HG03097 (cell line): ENCODE results near the gene TMEM91.
"Not testable (repeated sequence)": the region's sequence is repeated elsewhere in the genome, so short reads cannot be mapped to it uniquely, and the experiment has no call there.

Experiments used
- ATAC-seq: cut with Tn5 transposase; IDR thresholded peaks from one replicate; pipeline ENCODE4 v1.9.1; 2021; ENCODE audit not compliant: unreplicated experiment, low FRiP score

TMEM91 gene

DNA sequence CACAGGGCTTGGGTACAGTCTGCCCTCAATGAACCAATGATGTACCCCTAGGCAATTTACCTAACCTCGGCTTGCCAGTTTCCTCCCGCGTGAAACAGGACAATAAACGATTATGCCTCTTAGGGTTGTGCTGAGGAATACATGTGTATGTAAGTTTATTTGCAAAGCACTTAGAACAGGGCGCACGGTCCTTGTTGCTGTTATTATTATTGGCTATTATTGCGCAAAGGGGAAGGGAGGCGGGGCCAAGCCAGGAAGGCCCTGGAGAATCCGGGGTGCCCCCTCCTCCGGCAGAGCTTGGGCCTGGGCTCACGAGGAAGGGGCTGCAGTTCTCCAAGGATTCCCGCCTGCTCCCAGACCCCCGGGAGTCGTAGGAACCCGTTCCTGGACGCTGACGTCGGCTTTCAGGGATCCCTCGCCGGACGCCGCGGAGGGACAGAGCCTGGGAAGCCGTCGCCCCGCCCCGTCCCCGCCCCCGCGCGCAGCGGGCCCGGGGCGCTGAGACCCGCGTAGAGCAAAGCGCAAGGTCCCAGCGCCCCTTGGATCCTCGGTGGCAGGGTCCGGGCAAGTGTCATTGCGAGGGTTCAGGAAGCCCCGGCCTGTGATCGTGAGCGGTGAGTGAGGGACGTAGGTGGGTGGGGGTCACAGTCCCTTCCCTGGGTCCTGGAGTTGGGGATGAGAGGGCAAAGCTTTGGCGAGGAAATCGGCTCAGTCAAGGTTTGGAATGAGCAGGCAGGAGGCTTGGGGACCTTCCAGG is at the start of gene TMEM91:
TSS of gene TMEM91 (plus strand) at position 293 of the 757 bp plus-strand sequence. CDS start 1,777 bp downstream, outside the sequence.
- no peak for ATAC-seq

DNA sequence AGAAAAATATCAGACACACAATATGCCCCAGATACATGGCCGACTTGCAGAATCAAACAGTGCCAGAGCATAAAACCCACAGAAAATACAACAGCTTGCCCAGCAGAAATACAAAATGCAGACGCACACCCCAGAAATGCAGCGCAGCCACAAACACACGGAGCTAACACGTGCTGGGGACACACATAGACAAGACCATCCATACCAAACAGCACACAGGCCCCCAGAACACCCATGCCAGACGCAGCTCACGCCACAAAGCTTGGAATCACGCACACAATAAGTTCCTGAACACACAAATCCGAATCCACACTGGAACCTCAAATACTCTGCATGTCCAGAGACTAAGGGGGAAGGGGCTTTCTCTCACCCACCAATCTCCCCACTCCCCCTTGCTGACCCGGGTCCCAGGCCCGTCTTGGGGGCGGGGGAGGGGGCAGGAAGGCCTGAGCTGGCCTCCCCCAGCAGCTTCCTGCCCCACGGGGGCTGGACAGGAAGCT is 49.2 kb upstream of the TMEM91 start:
- ATAC-seq, result no peak

- peak; percentile 45 for ATAC-seq
Measured at GRCh38 chr19:41327576-41328156, 48.7 kb upstream of the TMEM91 start.

GRCh38 chr19:41328157-41328841 is 48.0 kb upstream of the TMEM91 start:
- no peak for ATAC-seq

DNA sequence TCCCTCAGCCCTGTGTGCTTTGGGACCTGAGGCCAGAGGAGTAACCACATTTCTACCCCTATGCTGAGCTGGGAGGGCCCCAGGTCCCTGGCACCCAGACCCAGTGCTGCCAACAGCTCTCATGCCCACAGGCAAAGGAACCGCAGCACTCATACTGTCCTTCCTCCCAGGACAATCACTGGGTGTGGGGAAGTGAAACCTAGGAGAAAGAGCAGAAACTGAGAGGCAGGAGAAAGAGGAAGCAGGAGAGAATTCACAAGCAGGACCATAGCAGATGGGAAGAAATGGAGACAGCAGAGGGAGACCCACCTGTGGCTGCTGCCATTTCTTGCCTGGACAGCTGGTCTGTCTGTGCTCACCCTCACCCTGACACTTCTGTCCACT is 47.5 kb upstream of the TMEM91 start:
- ATAC-seq, result no peak

DNA sequence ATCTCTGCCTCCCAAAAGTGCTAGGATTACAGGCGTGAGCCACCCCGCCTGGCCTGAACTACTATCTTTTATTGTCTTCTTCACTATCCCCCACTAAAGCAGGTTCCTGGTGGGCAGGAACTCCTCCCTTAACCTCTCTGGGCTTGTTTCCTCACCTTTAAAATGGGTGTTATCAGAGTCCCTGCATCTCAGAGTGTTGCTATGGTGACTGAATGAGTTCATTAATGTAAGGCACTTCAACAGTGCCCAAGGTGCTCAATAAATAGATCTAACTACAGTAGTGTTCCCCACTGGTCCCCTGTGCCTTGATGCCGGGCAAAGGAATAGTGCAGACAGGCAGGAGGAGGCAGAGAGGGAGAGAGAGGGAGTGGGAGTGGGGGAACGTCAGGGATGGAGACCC is 45.9 kb upstream of the TMEM91 start:
- ATAC-seq, result no peak

DNA sequence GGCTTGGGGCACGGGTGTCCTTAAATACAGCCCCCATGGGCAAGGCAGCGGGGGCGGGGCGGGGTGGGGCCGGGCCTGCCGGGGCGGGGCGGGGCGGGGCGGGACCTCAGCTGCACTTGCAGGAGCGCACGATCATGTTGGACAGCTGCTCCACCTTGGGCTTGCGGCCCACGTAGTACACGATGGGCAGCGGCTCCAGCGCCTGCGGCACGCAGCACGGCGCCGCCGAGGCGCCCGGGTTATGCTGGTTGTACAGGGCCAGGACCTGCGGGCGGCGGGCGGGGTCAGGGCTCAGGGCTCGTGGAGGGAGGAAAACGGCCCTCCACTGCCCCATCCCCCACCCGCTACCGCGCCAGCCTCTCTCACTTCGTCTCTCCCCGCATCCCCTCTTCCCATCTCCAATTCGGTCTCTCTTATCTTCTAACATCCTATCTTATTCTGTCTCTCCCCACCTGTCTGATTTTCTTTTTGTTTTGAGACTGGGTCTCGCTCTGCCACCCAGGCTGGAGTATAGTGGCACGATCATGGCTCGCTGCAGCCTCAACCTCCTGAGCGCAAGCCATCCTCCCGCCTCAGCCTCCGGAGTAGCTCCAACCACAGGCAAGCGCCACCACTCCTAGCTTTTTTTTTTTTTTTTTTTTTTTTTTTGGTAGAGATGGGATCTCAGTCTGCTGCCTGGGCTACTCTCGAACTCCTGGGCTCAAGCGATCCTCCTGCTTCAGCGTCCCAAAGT is 45.2 kb upstream of the TMEM91 start:
- no peak for ATAC-seq

GRCh38 chr19:41332000-41332399 is 44.3 kb upstream of the TMEM91 start:
- ATAC-seq, result no peak

DNA sequence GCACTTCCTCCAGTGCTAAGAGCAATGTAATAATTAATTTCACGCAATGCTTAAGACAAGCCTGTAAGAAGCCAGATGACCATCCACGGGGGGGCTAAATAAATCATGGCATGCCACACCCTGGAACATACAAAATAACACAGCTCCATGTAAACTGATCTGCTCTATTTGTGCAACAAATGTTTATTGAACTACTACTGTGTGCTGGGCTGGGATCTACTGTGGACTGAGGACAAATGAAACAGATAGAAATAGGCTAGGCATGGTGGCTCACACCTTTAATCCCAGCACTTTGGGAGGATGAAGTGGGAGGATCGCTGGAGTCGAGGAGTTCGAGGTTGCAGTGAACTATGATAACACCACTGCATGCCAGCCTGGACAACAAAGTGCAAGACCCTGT is 43.9 kb upstream of the TMEM91 start:
- ATAC-seq, result no peak

- no peak for ATAC-seq
Measured at GRCh38 chr19:41334793-41335192, 41.5 kb upstream of the TMEM91 start.

GRCh38 chr19:41335467-41335866 is 40.9 kb upstream of the TMEM91 start:
- ATAC-seq, result no peak

DNA sequence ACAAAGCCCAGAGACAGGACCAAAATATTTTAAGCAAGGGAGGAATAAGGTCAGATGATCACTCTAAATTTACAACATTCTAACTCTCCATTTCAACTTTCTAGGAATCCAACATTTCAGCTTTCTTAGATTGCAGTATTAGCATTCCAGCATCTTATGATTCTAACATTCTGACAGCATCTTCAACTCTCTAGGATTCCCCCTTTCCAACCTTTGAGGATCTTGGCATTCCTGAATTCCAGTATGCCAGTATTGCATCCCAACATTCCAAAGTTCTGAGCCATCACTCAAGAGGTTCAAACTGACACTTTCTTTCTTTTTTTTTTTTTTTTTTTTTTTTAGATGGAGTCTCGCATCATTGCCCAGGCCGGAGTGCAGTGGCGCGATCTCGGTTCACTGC is 36.4 kb upstream of the TMEM91 start:
- ATAC-seq, result no peak

- no peak for ATAC-seq
Measured at GRCh38 chr19:41341669-41342490, 34.5 kb upstream of the TMEM91 start.

DNA sequence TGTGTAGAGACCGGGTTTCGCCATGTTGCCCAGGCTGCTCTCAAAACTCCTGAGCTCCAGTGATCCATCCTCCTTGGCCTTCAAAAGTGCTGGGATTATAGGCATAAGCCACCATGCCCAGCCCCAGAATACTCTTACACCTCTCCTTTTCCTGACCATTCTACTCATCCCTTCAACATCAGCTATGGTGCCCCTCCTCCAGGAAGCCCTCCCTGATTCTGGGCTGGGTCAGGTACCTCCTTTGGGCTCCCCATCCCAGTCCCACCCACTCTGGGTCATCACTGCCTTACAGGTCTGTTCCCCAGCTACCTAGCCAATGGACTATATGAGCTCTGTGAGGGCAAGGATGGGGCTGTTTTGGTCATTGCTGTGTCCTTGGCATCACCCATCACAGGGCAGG is 32.2 kb upstream of the TMEM91 start:
- no peak for ATAC-seq

- not testable (repeated sequence) for ATAC-seq
Measured at GRCh38 chr19:41346916-41347315, 29.4 kb upstream of the TMEM91 start.

DNA sequence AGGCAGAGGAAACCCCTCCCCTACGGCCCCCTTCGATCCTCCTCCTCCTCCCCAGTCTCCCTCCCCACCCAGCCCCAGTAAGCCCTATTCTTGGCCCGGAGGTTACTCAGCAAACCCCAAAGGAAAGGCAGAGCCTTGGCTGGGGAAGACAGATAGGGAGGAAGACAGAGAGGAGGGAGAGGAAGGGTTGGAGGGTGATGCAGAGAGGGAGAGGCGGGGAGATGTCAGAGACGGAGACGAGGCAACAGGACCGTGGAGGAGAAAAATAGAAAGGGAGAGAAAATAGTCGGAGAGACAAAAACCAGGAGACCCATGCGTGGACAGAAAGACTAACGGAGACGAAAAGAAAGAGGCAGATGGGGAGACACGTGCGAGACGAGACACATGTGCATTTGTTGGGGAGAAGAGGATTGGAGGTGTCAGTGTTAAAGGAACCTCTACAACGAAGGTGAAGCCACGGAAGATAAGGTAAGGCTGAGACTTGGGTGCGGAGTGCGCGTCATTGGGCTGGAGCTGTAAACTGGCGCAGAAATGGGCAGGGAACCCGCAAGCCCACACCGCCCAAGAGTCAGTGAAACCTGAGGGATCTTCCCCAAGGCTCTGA is 25.5 kb upstream of the TMEM91 start:
- no peak for ATAC-seq

GRCh38 chr19:41351339-41352245 is 24.7 kb upstream of the TMEM91 start:
- peak; percentile 23 for ATAC-seq

GRCh38 chr19:41352279-41352608 is 24.1 kb upstream of the TMEM91 start:
- no peak for ATAC-seq
